ENCODE measurements around the gene ZBBX.

ZBBX gene

DNA sequence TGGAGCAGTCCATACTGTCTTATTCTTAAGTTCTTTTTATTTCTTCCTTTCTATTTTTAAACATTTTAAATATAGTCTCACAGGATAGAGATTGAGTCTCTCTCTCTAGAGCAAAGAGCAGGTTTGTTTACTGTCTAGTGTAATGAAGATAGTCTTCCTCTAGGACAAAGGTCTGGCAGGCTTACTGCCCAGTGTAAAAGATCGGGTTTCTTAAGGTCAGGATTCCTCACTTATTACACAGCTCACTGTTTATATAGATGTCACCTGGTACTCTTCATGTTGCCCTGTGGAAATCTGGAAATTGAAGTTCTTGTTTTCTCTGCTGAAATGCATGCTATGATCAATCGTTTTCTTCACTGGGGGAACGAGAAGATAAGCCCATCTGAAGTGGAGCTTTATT, 76.0 kb downstream of the ZBBX start:
- DNase-seq, result no peak

DNA sequence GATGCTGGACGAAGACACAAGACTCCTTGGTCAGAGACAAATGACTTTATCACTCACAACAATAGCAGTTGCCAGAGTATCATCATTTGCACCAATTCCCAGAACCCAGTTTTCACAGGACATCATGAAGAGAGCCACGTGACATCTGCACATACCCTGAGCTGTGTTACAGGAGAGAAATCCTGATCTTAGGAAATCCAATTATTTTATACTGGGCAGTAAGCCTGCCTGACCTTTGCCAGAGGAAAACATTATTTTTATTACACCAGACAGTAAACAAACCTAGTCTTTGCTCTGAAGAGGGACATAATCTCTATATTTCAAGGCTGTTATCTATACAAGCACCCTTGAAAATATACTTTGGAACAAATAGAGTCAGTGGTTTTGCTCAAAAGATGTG, 77.4 kb downstream of the ZBBX start:
- no peak for DNase-seq

DNA sequence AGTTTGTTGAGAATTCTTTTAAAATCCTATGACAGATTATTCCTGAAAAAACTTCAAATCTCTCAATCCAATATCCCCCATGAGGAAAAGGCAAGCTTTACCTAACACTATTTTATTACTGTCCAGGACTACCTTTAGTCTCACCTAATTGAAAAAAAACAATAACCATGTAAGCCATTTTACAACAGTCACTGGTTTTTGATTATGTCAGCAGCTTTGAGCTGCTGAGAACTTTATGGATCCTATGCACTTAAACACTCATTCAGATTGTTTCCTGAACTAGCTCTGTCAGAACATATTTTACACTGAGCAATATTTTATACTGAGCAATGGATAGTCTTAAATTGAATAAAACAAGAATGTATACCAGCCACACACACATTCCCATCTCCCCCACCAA, 79.9 kb downstream of the ZBBX start:
- DNase-seq, result no peak

- no peak for DNase-seq
Measured at GRCh38 chr3:167289435-167289834, 90.7 kb downstream of the ZBBX start.

DNA sequence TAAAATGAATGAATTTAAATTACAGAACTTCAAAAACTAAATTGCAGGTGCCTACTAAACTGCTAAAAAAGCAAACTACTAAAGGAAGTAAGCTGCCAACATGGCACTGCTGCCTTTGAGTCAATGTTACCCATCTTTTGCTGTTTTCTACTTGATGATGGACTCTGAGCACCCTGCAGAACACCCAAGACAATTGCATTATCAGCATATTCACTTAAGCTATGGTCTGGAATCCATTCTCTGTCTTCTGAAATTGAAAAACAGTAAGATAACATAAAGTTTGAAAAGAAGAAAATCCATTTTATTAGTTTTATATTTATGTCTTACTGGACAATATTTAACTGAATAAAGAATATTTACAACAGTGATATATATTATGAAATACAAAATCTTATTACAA, 91.4 kb downstream of the ZBBX start:
- DNase-seq, result no peak

- DNase-seq, result no peak
Measured at GRCh38 chr3:167287308-167287707, 92.8 kb downstream of the ZBBX start.

- DNase-seq, result no peak
Measured at GRCh38 chr3:167274141-167274874, 105.8 kb downstream of the ZBBX start.

DNA sequence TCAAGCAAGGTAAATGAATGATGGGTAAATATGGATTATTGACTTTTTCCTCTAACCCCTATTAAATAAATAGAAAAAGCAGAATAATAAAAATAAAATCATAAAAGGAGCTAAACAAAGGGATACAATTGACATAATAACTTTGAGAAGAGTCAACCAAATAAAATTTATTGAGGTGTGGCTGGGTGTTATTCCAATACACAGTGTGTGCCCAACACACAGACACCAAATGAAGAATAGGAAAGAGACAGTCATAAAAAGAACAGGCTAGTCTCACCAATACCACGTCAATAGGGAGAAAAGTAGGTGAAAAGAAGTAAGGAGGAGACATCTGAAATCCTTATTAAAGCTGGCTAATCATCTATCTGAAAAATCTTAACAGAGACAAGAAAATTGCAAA, 127.1 kb downstream of the ZBBX start:
- DNase-seq, result no peak

- no peak for DNase-seq
Measured at GRCh38 chr3:167251678-167252077, 128.4 kb downstream of the ZBBX start.

DNA sequence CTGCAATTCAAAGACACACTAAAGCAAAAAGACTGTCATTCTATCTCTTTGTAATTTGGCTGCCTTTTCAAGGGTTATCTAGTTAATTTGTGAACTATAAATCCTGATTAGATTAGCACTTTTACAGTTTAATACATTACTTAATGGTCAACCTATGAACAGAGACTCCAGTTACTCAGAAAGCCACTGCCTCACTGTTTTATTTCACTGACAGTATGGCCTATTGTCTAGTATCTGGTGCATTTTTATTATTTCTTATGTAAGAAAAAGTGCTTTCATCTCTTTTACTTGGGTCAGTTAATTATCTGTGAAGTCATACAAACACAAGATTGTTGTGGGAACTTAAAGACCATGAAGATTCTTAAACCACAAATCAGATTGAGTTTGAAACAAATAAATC, 133.8 kb downstream of the ZBBX start:
- no peak for DNase-seq

DNA sequence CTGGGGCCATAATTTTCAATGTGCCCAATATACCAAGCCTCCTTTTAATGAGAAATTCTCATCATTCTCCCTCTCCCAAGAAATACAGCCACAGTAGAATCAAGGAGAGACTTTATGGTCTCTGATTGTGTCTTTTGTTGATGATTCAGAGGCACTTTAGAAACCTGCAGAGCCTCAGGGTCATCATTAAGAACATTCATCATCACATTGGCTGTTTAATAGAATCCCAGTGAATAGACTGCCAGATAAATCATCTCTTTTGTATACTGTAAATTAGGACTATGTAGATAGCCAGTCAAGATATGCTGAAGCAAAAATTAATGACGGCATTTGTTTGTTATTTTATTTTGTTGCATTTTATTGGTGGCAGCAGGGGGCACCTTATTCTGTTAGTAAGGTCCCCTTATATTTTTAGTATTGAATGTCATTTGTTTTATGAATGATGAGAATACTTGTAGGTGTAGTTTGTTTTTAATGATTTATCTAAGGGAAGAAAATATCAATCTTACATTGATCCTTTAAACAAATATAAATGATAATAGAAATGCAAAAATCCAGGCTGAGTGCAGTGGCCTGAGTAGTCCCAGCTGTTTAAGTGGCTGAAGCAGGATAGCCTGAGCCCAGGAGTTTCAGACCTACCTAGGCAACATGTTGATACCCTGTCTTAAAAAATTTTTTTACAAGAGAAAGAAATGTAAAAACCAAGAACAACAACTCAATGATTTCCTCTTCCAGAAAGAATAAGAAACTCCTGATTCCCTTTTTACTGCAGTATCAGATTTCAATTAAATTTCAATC, 138.8 kb downstream of the ZBBX start:
- no peak for DNase-seq

DNA sequence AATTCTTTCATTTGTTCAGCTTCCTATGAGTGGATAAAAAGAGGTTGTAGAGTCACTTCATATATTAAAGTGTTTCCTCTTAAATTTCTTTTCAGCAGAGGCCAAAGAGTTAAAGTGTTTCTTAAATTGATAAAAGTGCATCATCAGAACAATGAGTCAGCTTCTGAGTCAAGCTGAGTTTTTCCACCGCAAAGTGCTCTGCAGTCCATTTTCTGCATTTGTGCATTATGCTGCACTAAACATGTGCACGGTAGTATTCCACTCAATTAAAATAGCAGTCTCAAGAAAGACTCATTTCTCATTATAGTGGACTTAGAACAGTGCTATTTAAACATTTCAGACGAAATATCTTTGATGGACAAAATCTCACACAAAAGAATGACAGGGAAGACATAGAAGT, 152.0 kb downstream of the ZBBX start:
- no peak for DNase-seq

DNA sequence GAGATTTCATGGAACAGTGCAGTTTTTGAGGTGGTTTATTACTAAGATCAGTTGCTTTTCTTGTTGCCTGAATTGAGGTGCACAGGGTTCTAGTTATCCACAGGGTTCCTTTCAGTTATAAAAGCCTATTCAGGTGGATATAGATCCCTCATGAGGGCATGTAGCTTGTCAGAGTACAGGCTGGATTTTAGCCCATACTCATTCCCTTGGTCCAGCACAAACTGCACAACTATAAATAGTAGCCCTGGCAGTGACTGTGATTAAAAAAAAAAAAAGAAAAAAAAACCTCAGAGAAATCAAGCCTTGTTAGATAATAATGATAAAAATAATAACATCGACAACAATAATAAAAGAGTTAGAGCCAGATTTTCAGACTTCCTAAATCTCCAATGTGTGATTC, 154.3 kb downstream of the ZBBX start:
- DNase-seq, result no peak

DNA sequence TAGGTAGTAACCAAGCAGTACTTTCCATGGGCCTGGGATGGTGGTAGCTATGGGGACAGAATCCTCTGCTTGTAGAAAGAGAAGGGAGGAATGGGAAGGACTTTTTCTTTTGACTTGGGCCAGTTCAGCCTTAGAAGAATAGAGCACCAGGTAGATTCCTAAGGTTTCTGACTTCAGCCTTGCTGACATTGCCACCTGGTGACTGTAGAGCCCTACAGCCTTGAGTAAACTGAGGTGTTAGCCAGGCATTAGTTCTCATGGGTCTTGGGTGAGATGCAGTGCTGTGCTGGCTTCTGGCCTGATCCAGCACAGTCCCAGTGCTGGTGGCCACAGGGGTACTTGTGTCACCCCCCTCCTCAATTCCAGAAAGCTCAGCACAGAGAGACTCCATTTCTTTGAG, 171.1 kb downstream of the ZBBX start:
- no peak for DNase-seq

DNA sequence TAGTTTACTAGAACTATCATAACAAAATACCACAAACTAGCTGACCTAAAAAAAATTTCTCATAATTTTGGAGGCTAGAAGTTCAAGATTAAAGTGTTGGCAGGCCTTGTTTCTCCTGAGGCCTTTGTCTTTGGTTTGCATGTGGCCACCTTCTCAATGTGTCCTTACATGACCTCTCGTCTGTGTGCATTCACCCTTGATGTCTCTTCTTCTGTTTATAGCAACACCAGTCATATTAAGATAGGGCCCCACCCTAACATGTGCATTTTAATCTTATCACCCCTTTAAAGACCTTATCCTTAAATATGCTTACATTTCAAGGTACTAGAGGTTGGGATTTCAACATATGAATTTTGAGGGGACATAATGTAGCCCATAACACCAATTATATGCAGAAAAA, 177.0 kb downstream of the ZBBX start:
- no peak for DNase-seq

DNA sequence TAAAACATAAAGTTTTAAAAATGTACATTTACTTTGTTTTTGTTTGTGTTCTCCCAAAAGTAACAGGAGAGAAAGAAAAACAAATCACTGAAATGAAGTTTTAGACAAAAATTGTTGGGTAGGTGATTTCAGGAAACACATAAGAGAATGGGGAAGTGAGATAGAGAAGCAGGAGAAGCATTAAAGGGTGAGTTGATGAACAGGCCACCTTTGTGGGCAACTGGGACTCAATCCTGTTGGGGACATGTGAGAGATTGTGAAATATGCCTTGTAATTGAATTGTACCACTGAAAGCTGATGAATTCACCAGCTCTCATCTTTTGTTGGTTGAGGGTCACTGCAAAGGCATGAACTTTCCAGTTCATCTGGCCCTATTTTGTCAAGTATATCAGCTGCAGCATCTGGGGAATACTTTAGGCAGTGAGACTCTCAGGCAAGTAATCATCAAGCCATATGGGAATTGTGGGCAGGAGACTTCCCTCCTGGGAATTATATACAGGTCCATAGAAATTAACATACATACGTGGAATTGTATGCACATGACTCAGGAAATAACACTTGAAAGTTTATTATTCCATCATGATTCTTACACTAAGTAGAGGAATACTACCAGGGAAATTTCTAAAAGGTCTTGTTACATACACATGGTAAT, 181.0 kb downstream of the ZBBX start:
- no peak for DNase-seq

Data from activated CD4-positive, alpha-beta T cell treated with anti-CD3 and anti-CD28 coated beads, Interleukin-10, Interleukin-2, amounts not matched to agents 100 ng/mL and 50 ng/mL, durations not matched to agents 16 hours and 8 hours (primary cell).